HEK293 (cell line): ENCODE data around the gene DOK7.

Source experiments
- CTCF ChIA-PET: fragments of 350-600 bp; formaldehyde crosslinking; extraction: SDS; loops from one replicate; lab custom pipeline; 2021; ENCODE audit warnings: antibody characterized with exemption; lab: Yijun Ruan, JAX
- POLR2A ChIA-PET: fragments of 300-600 bp; formaldehyde crosslinking; extraction: SDS; loops from one replicate; lab custom pipeline; 2020; ENCODE audit warnings: antibody characterized with exemption, inconsistent platforms; lab: Yijun Ruan, JAX
- H3K27ac ChIP-seq: fragments of 200-500 bp; sonication (Bioruptor generic); 2 replicates; pipeline ENCODE4 v1.5.1; 2014; ENCODE audit warnings: low read depth, low read length, control low read depth, inconsistent platforms; ENCODE audit errors: extremely low read depth
- H3K36me3 ChIP-seq, 2 experiments: fragments of 200-500 bp in 1 of 2; sonication (Bioruptor generic) in 1 of 2; 1 replicate in 1 of 2; 2 replicates in 1 of 2; pipeline ENCODE4 v1.5.1; 2014 to 2017; ENCODE audit warnings: inconsistent platforms in 2 of 2, low read length in 2 of 2; ENCODE audit not compliant: control insufficient read depth in 2 of 2, insufficient read depth in 1 of 2
- H3K4me1 ChIP-seq: fragments of 200-500 bp; sonication (Bioruptor generic); 2 replicates; pipeline ENCODE4 v1.5.1; 2014; ENCODE audit warnings: mild to moderate bottlenecking, low read length, inconsistent platforms; ENCODE audit not compliant: control insufficient read depth, insufficient read depth
- H3K4me3 ChIP-seq: 2 replicates; pipeline ENCODE4 v1.5.1; 2011; ENCODE audit warnings: low read depth, mild to moderate bottlenecking, control low read depth, low read length, moderate library complexity
- H3K9me3 ChIP-seq: fragments of 200-500 bp; sonication (Bioruptor generic); 2 replicates; pipeline ENCODE4 v1.5.1; 2014; ENCODE audit warnings: low read depth, low read length, inconsistent platforms; ENCODE audit not compliant: control insufficient read depth, insufficient read depth
- BCL11A ChIP-seq: fragments of 450-650 bp; formaldehyde crosslinking; IDR thresholded peaks from 2 replicates; pipeline ENCODE4 v1.5.1; 2016; ENCODE audit warnings: low read depth, missing biosample characterization, missing genetic modification characterization
- ELK4 ChIP-seq: IDR thresholded peaks from 2 replicates; pipeline ENCODE4 v1.6.1; 2011; ENCODE audit warnings: mild to moderate bottlenecking, low read depth, low read length, borderline replicate concordance
- GFI1B ChIP-seq: fragments of 450-650 bp; formaldehyde crosslinking; IDR thresholded peaks from 2 replicates; pipeline ENCODE4 v1.5.1; 2016; ENCODE audit warnings: missing biosample characterization, missing genetic modification characterization
- HOXA7 ChIP-seq: sonication (generic); formaldehyde crosslinking; IDR thresholded peaks from 2 replicates; pipeline ENCODE4 v1.8.1; 2022; ENCODE audit warnings: missing genetic modification reagents, borderline replicate concordance
- OVOL3 ChIP-seq: fragments of 450-650 bp; formaldehyde crosslinking; IDR thresholded peaks from 2 replicates; pipeline ENCODE4 v1.5.1; 2016; ENCODE audit warnings: missing biosample characterization, missing genetic modification characterization
- REPIN1 ChIP-seq: fragments of 450-650 bp; formaldehyde crosslinking; IDR thresholded peaks from 2 replicates; pipeline ENCODE4 v1.5.1; 2017; ENCODE audit warnings: missing biosample characterization, missing genetic modification characterization, low read depth
- SCRT1 ChIP-seq: fragments of 450-650 bp; formaldehyde crosslinking; IDR thresholded peaks from 2 replicates; pipeline ENCODE4 v1.5.1; 2016; ENCODE audit warnings: missing biosample characterization, missing genetic modification characterization, borderline replicate concordance
- WT1 ChIP-seq: fragments of 450-650 bp; formaldehyde crosslinking; IDR thresholded peaks from 2 replicates; pipeline ENCODE4 v1.5.1; 2016; ENCODE audit warnings: missing biosample characterization, missing genetic modification characterization
- ZBTB21 ChIP-seq: fragments of 450-650 bp; formaldehyde crosslinking; IDR thresholded peaks from 2 replicates; pipeline ENCODE4 v1.5.1; 2017; ENCODE audit warnings: missing biosample characterization, missing genetic modification characterization
- ZBTB48 ChIP-seq: fragments of 450-650 bp; formaldehyde crosslinking; IDR thresholded peaks from 2 replicates; pipeline ENCODE4 v1.5.1; 2016; ENCODE audit warnings: missing biosample characterization, missing genetic modification characterization
- ZFP69B ChIP-seq: fragments of 450-650 bp; formaldehyde crosslinking; IDR thresholded peaks from 2 replicates; pipeline ENCODE4 v1.5.1; 2016; ENCODE audit warnings: missing biosample characterization, missing genetic modification characterization
- ZIC2 ChIP-seq: fragments of 450-650 bp; formaldehyde crosslinking; IDR thresholded peaks from 2 replicates; pipeline ENCODE4 v1.5.1; 2016; ENCODE audit warnings: missing biosample characterization, missing genetic modification characterization
- ZNF121 ChIP-seq: fragments of 450-650 bp; formaldehyde crosslinking; IDR thresholded peaks from 2 replicates; pipeline ENCODE4 v1.5.1; 2016; ENCODE audit warnings: missing biosample characterization, missing genetic modification characterization
- ZNF157 ChIP-seq: fragments of 450-650 bp; formaldehyde crosslinking; IDR thresholded peaks from 2 replicates; pipeline ENCODE4 v1.5.1; 2016; ENCODE audit warnings: missing biosample characterization, missing genetic modification characterization
- ZNF175 ChIP-seq: fragments of 450-650 bp; formaldehyde crosslinking; IDR thresholded peaks from 2 replicates; pipeline ENCODE4 v1.5.1; 2016; ENCODE audit warnings: missing biosample characterization, missing genetic modification characterization
- ZNF341 ChIP-seq: fragments of 450-650 bp; formaldehyde crosslinking; IDR thresholded peaks from 2 replicates; pipeline ENCODE4; 2016; ENCODE audit warnings: low read depth, missing biosample characterization, missing genetic modification characterization
- ZNF501 ChIP-seq: fragments of 450-650 bp; formaldehyde crosslinking; IDR thresholded peaks from 2 replicates; pipeline ENCODE4 v1.5.1; 2016; ENCODE audit warnings: missing biosample characterization, missing genetic modification characterization
- ZNF521 ChIP-seq: fragments of 450-650 bp; formaldehyde crosslinking; IDR thresholded peaks from 2 replicates; pipeline ENCODE4 v1.5.1; 2017; ENCODE audit warnings: missing biosample characterization, mild to moderate bottlenecking, missing genetic modification characterization
- ZNF555 ChIP-seq: fragments of 450-650 bp; formaldehyde crosslinking; conservative IDR thresholded peaks from 2 replicates; pipeline ENCODE4 v1.5.1; 2017; ENCODE audit warnings: missing biosample characterization, mild to moderate bottlenecking, missing genetic modification characterization, inconsistent platforms
- ZNF560 ChIP-seq: fragments of 450-650 bp; formaldehyde crosslinking; IDR thresholded peaks from 2 replicates; pipeline ENCODE4 v1.5.1; 2017; ENCODE audit warnings: missing biosample characterization, missing genetic modification characterization, borderline replicate concordance
- ZNF624 ChIP-seq: fragments of 450-650 bp; formaldehyde crosslinking; IDR thresholded peaks from 2 replicates; pipeline ENCODE4 v1.5.1; 2017; ENCODE audit warnings: missing biosample characterization, missing genetic modification characterization
- ZNF701 ChIP-seq: fragments of 450-650 bp; formaldehyde crosslinking; IDR thresholded peaks from 2 replicates; pipeline ENCODE4 v1.5.1; 2016; ENCODE audit warnings: missing biosample characterization, missing genetic modification characterization
- ZNF704 ChIP-seq: fragments of 450-650 bp; formaldehyde crosslinking; IDR thresholded peaks from 2 replicates; pipeline ENCODE4 v1.5.1; 2016; ENCODE audit warnings: missing biosample characterization, missing genetic modification characterization
- ZNF791 ChIP-seq: fragments of 450-650 bp; formaldehyde crosslinking; IDR thresholded peaks from 2 replicates; pipeline ENCODE4 v1.5.1; 2016; ENCODE audit warnings: missing biosample characterization, missing genetic modification characterization
- ZXDB ChIP-seq: fragments of 450-650 bp; formaldehyde crosslinking; IDR thresholded peaks from 2 replicates; pipeline ENCODE4 v1.5.1; 2016; ENCODE audit warnings: missing biosample characterization, missing genetic modification characterization
- TF ChIP-seq, protein P1 (sequence below): fragments of 450-650 bp; formaldehyde crosslinking; IDR thresholded peaks from 2 replicates; pipeline ENCODE4 v1.5.1; 2016; ENCODE audit warnings: missing biosample characterization, missing genetic modification characterization, borderline replicate concordance

DOK7 gene

DNA sequence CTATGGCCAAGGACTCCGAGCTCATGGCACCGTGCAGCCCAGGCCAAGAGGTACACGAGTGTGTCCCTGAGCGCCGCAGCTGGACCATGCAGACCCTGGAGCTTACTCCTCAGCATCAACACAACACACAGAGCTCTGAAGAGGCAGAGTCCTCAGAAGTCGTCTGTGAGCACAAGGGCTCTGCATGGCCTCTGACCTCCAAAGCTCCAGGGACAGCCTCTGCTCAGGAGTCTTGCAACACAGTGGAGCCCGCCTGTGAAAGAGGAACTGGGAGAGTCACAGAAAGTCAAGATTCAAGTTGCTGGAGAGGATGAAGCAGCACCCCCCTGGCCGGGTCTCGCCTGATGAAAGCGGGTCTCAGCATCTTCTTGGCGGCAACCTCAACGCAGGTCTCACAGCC, 66.3 kb downstream of the DOK7 start:
- no peak for TF ChIP-seq ZBTB21 (tag by site-specific recombination)
- no peak for TF ChIP-seq REPIN1
- no peak for TF ChIP-seq ZBTB48 (tag by site-specific recombination)
- no peak for TF ChIP-seq WT1 (tag by site-specific recombination)
- TF ChIP-seq ZNF175: no peak
- TF ChIP-seq GFI1B (tag by site-specific recombination): no peak
- TF ChIP-seq ZNF341 (tag by site-specific recombination): no peak
- TF ChIP-seq, protein P1, sequence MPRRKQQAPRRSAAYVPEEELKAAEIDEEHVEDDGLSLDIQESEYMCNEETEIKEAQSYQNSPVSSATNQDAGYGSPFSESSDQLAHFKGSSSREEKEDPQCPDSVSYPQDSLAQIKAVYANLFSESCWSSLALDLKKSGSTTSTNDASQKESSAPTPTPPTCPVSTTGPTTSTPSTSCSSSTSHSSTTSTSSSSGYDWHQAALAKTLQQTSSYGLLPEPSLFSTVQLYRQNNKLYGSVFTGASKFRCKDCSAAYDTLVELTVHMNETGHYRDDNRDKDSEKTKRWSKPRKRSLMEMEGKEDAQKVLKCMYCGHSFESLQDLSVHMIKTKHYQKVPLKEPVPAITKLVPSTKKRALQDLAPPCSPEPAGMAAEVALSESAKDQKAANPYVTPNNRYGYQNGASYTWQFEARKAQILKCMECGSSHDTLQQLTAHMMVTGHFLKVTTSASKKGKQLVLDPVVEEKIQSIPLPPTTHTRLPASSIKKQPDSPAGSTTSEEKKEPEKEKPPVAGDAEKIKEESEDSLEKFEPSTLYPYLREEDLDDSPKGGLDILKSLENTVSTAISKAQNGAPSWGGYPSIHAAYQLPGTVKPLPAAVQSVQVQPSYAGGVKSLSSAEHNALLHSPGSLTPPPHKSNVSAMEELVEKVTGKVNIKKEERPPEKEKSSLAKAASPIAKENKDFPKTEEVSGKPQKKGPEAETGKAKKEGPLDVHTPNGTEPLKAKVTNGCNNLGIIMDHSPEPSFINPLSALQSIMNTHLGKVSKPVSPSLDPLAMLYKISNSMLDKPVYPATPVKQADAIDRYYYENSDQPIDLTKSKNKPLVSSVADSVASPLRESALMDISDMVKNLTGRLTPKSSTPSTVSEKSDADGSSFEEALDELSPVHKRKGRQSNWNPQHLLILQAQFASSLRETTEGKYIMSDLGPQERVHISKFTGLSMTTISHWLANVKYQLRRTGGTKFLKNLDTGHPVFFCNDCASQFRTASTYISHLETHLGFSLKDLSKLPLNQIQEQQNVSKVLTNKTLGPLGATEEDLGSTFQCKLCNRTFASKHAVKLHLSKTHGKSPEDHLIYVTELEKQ (tag by site-specific recombination): no peak
- no peak for TF ChIP-seq ZXDB
- TF ChIP-seq ZNF555 (tag by site-specific recombination): no peak
- no peak for TF ChIP-seq OVOL3 (tag by site-specific recombination)
- Histone ChIP-seq H3K4me1 (peaks cover 3% of the 10 kb centered on the region; the same call in 1 of the 2 replicates), H3K27ac (no peak overlapping the region), H3K4me3 (no peak overlapping the region), H3K9me3 (no peaks in the 10 kb centered on the region), H3K36me3 (peaks cover 0 to 56% of the 10 kb centered on the region in 2 experiments; a peak in 2 of 3 replicates)
- CTCF ChIA-PET: no interaction called here
- POLR2A ChIA-PET: no interaction called here

- CTCF ChIA-PET: no interaction called here
- TF ChIP-seq ZNF704 (tag by site-specific recombination) (no peak), SCRT1 (tag by site-specific recombination) (no peak), ZNF157 (tag by site-specific recombination) (no peak), ELK4 (no peak), ZNF701 (no peak), ZFP69B (no peak), BCL11A (tag by site-specific recombination) (no peak), ZNF791 (tag by site-specific recombination) (no peak), ZNF121 (no peak), ZNF560 (tag by site-specific recombination) (no peak), ZNF521 (no peak), ZIC2 (tag by site-specific recombination) (no peak), HOXA7 (CRISPR knock-in tag) (no peak), ZNF501 (tag by site-specific recombination) (no peak), ZNF624 (tag by site-specific recombination) (no peak)
- peaks cover 0 to 49% of the 10 kb centered on the region in 2 experiments; a peak in 2 of 3 replicates for H3K36me3 ChIP-seq
- no peak overlapping the region for H3K27ac ChIP-seq
- H3K4me3 ChIP-seq: no peak overlapping the region
- peaks cover 3% of the 10 kb centered on the region; the same call in 1 of the 2 replicates for H3K4me1 ChIP-seq
- POLR2A ChIA-PET: no interaction called here
- no peaks in the 10 kb centered on the region for H3K9me3 ChIP-seq
Measured at GRCh38 chr4:3530051-3530450, 66.9 kb downstream of the DOK7 start.
